GM10266 (cell line): ENCODE measurements around the gene C19orf33.

Experiments used
- DNase-seq: peaks from one replicate; pipeline ENCODE4 v3.0.0; 2012; ENCODE audit errors: extremely low spot score
- TF ChIP-seq, protein P1 (sequence below): IDR thresholded peaks from 2 replicates; pipeline ENCODE4 v1.5.1; 2012; ENCODE audit warnings: mild to moderate bottlenecking, low read depth; ENCODE audit not compliant: control insufficient read depth, insufficient read depth; ENCODE audit errors: missing control alignments

The C19orf33 gene

DNA sequence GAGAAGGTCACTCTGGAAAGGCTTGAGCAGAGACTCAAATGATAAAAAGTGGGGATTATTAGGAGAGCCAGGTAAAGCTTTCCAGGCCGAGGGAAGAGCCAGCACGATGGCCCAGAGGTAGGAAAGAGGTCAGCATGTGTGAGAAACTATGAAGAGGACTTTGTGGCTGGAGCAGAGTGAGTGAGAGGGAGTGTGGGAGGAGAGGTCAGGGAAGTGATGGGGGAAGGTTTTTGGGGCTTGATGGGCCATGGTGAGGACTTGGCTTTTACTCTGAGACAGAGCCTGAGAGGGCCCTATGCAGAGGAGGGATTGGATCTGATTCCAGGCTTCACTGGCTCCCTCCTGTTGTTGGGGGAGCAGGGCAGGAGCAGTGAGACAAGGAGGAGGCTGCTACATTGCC, 36.9 kb downstream of the C19orf33 start:
- no peak for DNase-seq
- TF ChIP-seq, protein P1, sequence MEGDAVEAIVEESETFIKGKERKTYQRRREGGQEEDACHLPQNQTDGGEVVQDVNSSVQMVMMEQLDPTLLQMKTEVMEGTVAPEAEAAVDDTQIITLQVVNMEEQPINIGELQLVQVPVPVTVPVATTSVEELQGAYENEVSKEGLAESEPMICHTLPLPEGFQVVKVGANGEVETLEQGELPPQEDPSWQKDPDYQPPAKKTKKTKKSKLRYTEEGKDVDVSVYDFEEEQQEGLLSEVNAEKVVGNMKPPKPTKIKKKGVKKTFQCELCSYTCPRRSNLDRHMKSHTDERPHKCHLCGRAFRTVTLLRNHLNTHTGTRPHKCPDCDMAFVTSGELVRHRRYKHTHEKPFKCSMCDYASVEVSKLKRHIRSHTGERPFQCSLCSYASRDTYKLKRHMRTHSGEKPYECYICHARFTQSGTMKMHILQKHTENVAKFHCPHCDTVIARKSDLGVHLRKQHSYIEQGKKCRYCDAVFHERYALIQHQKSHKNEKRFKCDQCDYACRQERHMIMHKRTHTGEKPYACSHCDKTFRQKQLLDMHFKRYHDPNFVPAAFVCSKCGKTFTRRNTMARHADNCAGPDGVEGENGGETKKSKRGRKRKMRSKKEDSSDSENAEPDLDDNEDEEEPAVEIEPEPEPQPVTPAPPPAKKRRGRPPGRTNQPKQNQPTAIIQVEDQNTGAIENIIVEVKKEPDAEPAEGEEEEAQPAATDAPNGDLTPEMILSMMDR: no peak

DNA sequence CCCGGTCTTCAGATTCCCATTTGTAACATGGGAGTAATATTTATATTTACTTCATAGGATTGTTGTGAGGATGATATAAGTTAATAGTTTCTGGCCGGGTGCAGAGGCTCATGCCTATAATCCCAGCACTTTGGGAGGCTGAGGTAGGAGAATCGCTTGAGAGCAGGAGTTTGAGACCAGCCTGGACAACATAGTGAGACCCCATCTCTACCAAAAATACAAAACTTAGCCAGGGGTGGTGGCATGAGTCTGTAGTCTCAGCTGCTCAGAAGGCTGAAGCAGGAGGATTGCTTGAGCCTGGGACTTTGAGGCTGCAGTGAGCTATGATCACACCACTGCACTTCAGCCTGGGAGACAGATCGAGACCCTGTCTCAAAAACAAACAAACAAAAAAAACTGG, 42.8 kb downstream of the C19orf33 start:
- TF ChIP-seq, protein P1: no peak
- no peak for DNase-seq

DNA sequence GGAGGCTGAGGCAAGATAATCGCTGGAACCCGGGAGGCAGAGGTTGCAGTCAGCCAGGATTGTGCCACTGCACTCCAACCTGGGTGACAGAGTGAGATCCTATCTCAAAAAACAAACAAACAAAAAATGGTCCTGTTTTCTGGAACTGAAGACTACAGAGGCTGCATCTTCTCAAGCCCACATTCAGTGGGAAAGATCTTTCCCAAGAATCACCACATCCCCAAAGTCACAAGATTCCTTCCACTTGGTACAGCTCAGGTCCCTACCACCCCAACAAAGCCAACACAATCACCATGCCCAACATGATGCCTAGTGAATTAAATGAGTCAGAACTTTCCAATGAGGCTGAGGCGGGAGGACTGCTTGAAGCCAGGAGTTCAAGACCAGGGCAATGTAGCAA, 46.8 kb downstream of the C19orf33 start:
- DNase-seq: no peak
- TF ChIP-seq, protein P1: no peak

DNA sequence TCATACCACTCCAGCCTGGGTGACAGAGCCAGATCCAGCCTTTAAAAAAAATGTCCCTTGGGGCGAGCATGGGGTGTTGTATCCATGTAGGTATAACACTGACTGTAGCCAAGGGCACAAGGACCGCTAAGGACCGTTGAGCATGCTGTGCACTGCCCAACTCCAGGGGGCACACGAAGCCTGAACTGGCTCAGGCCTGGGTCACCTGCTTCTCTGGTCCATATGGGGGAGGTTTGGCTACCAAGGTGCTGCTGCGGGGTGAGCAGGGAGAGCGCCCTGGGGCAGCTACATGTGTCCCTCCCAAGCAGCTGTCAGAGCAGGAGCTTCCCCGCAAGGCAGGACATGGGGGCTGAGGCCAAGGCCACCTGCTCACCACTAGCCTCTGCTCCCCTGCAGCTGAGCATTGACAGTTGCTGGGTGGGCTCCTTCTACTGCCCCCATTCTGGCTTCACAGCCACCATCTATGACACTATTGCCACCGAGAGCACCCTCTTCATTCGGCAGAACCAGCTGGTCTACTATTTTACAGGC, 47.9 kb downstream of the C19orf33 start:
- TF ChIP-seq, protein P1: no peak
- no peak for DNase-seq

DNA sequence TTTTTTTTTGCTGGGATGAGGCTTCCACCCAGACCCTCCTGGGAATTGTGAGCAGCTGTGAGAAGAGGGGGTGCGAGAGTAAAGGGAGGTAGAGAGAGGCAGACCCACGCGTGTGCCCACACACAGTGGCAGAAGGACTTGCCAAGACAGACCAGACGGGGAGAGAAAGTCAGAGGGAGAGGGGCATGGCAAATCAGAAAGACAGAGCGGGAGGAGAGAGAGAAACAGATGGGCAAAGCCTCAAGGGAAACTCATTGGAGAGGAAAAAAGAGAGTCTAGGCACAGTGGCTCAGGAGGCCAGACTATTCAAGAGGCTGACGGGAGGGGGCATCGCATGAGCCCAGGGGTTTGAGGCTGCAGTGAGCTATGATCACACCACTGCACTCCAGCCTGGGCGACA, 48.6 kb downstream of the C19orf33 start:
- TF ChIP-seq, protein P1: no peak

More for the DNA sequence above, 48.6 kb downstream of the C19orf33 start:
- no peak for DNase-seq
